DMS153 (cell line): ENCODE results near the gene TTC9B.

Source experiments
- DNase-seq: peaks from one replicate; lab custom pipeline; 2025; lab: John Stamatoyannopoulos, UW

The TTC9B gene

GRCh38 chr19:40247735-40248262 lies 29.6 kb upstream of the TTC9B start:
- no peak for DNase-seq

DNA sequence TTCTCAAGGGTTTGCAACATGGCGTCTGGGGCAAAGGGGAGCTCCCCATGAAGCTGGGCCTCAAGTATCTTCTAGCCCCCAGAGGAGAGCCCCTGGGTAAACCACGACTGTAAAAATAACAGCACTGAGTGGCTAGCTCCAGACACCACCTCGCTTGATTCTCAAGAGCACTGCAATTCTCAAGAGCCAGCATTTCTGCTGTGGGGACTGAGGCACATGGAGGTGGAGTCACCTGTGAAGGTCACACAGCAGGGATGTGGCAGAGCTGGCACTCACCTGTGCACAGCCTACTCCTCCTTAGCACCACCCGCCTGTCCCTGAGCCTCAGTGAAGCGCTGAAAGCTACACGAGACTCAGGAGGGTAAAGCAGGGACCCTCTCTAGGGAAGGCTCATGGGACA lies 29.0 kb upstream of the TTC9B start:
- no peak for DNase-seq

DNA sequence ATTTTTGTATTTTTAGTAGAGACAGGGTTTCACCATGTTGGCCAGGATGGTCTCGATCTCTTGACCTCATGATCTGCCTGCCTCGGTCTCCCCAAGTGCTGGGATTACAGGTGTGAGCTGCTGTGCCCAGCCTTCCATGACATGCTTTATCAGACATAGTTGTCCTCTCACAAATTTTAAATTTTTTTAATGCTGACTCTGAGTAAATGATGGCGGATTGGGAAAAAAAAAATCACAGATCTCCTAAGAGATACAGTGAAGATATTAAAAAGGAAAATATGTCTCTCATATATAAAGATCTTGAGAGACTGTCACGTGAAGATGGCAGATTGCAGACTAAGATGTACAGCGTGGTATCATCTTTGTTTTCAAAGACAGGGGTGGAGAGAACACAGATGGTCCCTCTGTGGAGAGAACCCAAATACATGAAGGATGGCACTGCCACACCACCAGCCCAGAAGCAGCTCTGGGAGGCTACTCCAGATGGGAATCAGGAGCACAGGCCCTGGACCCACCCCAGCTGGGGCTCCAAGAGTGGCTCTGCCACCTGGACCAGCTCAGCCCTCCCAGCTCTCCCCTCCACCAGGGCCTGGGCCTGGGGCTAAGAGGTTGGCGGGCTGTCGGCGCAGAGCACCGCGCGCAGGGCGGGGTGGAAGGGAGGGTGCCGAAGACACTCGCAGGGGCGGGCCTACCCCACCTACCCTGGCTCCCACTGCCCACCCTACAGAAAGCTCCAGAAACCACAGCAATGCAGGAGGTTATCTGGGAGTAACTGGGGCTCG lies 28.3 kb upstream of the TTC9B start:
- DNase-seq, result no peak

DNA sequence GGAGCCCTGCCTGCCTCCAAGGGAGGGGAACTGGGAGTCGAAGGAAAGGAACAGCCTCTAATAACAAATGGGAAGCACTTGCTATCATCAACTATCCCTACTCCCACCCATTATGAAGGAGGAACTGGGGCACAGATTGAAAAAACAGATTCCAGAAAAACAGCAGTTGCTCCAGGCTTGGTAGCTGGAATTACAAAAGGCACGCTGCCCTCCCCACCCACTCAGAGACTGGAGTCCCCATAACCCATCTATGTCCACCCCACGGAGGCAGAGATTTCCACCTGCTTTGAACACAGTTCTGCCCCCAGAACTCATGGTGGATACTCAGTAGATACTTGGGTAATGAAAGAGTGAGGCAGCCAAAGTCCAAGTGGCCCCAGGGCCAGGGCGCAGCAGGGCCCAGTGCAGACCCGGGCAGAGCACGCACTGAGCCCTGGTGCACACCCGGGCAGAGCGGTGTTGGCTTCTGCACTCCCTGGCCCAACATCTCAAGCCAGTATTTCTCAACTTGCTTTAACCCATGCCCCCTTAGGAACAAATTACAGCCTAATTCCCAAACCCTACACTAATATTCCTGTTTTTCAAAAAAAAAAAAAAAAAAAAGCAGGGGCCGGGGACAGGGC lies 27.4 kb upstream of the TTC9B start:
- no peak for DNase-seq

GRCh38 chr19:40244579-40245317 lies 26.6 kb upstream of the TTC9B start:
- no peak for DNase-seq

DNA sequence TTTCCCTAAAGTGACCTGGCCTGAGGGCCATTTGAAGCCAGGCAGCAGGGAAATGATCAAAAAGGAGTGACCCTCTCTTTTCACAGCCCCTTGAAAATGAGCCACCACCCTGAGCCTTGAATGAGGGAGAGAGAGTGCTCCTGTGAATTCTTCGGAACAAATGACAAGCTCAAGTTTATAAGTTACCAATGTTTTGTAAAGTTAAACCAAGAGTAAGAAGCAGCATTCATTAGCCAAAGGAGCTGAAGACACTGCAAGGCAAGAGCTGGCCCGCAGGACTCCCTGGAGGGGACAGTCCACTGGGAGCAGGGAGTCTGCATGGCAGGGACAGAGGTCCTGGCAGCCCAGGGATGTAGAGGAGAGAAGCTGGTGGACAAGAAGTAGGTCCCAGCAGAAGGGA lies 25.0 kb upstream of the TTC9B start:
- no peak for DNase-seq

DNA sequence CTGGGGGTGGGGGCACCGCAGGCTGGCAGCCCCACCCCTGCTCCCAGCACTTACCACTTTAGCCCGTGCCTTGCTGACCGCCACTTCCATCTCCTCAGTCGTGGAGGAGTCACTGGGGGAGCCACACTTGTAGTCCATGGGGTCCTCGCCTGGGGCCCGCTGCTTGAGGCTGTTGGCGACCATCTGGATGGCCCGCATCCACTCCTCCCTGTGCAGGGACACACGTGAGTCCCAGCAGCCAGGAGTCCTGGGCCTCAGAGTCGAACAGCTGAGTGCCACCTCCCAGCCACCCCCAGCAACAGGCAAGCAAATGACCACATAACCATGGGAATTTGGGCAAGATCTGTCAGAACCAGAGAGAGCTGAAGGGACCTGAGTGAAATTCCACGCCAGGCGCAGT lies 24.3 kb upstream of the TTC9B start:
- DNase-seq, result no peak

DNA sequence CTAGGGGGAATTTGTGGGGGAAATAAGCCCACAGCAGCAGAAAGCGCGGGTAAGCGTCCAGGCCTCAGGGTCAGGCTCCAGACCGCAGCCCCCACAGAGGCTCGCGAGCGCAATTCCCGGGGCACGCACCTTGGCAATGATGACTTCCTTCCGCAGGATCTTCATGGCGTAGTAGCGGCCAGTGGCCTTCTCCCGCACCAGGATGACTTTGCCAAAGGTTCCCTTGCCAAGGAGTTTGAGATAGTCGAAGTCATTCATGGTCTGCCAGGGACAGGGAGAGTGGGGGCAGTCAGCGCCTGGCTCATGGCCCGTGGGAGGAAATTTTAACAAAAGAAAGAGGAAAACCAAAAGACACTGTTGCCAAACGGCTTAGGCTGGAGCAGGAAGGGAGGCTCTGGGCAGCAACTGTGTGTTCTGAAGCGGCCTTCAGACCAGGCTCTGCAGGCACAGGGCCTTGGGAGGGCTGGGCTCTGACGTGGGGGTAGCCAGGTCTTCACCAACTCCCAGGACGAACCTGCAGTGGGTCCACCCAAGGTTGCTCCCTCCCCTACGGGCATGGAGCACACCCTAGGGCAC lies 23.7 kb upstream of the TTC9B start:
- DNase-seq, result no peak

DNA sequence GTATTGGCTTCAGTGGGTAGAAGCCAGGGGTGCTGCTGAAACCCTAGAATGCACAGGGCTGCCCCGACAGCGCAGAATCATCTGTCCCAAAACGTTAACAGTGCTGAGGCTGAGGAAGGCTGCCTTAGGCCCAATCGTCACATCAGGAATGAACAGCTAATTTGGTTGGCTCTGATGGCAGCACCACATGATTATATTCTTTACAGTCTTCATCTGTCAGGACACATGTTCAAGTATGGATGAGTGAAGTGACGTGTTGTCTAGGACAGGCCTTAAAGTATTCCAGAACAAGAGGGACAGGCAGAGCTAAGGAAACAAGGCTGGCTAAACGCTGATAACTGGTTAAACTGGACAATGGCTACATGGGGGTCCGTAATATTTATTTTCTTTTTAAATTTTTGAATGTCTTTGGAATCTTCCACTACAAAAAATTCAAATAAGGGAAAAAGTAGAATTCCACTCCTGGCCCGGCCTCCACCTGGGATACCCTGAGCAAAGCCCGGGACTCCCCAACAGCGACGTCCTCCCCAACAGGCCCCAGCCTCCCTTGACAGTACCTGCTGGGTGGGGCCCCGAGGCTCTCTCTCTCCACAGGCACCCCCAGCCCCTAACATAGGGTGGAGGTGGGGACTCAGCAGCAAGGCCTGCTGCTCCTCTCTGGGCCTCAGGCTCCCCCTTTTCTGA lies 23.1 kb upstream of the TTC9B start:
- DNase-seq, result no peak

GRCh38 chr19:40240332-40240731 lies 22.1 kb upstream of the TTC9B start:
- no peak for DNase-seq

- no peak for DNase-seq
Measured at GRCh38 chr19:40239415-40240226, 21.4 kb upstream of the TTC9B start.

DNA sequence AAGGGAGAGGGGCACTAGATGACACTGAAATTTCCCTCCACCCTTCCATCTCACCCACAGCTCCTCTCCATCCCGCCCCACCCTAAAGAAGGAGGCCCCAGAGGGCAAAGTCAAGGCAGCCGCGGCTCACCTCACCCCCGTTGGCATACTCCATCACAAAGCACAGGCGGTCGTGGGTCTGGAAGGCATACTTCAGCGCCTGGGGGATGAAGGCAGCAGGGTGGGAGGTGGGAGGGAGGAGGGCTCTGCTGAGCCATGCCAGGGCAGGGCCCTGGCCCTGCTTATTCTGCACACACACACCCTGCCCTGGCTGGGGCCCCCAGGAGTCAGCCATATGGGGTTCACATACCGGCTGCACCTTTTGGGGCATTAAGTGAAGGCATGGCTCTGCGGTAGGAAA lies 20.6 kb upstream of the TTC9B start:
- DNase-seq, result no peak

DNA sequence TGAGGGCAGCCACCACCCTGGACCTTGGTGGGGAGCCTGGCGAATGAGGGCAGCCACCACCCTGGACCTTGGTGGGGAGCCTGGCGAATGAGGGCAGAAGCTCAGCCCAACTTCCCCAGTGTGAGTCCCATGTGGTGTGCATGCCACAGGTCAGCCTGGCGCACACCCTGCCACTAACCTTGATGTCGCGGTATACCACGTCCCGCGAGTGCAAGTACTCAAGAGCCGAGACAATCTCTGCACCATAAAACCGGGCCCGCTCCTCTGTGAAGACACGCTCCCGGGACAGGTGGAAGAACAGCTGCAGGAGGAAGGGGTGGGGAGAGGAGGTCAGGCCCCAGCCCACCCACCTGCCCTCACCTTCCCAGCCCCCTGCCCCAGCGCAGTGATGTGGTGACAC lies 19.6 kb upstream of the TTC9B start:
- DNase-seq, result no peak

GRCh38 chr19:40236366-40236765 lies 18.2 kb upstream of the TTC9B start:
- no peak for DNase-seq

GRCh38 chr19:40236026-40236355 lies 17.8 kb upstream of the TTC9B start:
- DNase-seq, result no peak

GRCh38 chr19:40235238-40236025 lies 17.2 kb upstream of the TTC9B start:
- no peak for DNase-seq

DNA sequence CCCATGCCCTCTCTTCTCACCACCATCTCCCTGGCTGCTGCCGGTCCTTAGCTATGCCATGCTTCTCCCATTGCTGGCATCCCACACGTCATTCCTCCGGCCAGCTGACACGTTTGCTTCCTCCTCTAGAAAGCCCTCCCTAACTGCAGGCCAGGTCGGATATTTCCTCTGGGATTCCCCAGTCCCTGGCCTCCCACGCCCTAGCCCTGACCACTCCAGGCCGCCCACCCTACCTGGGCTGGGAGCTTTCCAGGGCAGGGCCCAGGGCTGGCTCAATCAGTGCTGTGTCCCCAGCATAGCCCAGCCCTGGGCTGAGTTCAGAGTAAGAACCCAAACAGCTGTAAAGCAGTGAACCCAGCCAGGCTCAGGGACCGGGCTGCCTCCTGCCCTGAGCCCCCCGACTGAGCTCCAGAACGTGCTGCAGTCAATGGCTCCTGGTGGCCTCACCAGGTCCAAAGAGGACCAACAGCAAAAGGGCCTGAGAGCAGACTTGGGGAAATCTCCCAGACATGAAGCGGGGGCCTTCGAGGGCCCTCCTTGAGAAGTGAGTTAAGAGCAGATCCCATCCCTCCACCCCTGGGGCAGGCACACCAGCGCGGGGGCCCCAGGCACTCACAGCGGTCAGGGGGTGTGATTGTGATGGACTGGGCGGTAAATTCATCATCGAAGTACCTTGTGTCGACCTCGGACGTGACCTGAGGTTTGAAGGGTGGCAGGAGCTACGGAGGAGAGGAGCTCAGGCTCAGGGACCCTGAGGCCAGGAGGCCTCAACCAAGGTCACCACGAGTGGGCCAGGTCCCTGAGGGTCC lies 16.4 kb upstream of the TTC9B start:
- DNase-seq, result no peak

GRCh38 chr19:40233811-40234389 lies 15.7 kb upstream of the TTC9B start:
- DNase-seq, result no peak
